ENCODE data around the gene ALG9. TPM values are rescaled to one million over a fixed set of nuclear protein-coding genes. Genes with fewer than 3 reads are reported as not detected.

ALG9 gene
- total RNA-seq, 1 experiment from 2014 or later: 19.7 TPM

DNA sequence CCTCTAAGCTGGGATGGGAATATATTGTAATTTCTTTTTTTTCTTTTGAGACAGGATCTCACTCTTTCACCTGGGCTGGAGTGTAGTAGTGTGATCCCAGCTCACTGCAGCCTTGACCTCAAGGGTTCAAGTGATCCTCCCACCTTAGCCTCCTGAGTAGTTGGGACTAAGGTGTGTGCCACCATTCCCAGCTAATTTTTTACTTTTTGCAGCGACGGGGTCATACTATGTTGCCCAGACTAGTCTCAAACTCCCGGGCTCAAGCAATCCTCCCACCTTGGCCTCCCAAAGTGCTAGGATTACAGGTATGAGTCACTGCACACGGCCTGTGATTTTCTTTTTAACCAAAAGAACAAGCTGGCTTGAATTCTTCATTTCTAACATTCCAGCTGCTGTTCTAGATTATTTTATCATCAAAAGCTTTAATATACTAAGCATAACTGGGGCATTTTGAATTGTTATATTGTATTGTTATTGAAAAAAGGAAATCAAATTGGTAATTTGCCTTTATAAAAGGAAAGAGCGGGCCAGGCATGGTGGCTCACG is 78.4 kb downstream of the ALG9 start:
- no peak overlapping the region for H3K27ac Mint-ChIP-seq
- ChIA-PET CTCF (interaction anchor here (0.6 to 2.4 kb wide), 4 partner anchors 16 to 582 kb away, joined by 3 to 9 read pairs (median 4); no protein-coding TSS in a partner anchor), POLR2A (interaction anchor here (0.6 kb wide), 1 partner anchor 74 kb away, joined by 4 read pairs; no protein-coding TSS in a partner anchor)
- ATAC-seq (no peak), DNase-seq (ENCODE audit: low spot score) (no peak)
- no peaks in the 10 kb centered on the region for H3K36me3 Mint-ChIP-seq
- no peaks in the 10 kb centered on the region for H3K9me3 Mint-ChIP-seq
- H3K4me3 Mint-ChIP-seq: no peak overlapping the region
- no peaks in the 10 kb centered on the region for H3K27me3 Mint-ChIP-seq (ENCODE audit: low read depth)
- TF ChIP-seq GABPB1 (CRISPR knock-in tag; IDR thresholded peaks at IDR 0.05) (no peak), MYBL2 (CRISPR knock-in tag; IDR thresholded peaks at IDR 0.05) (no peak), FOXK1 (CRISPR knock-in tag; IDR thresholded peaks at IDR 0.05) (no peak), ZBTB21 (CRISPR knock-in tag; IDR thresholded peaks at IDR 0.05; ENCODE audit: borderline replicate concordance) (no peak), RELA (CRISPR knock-in tag; IDR thresholded peaks at IDR 0.05; ENCODE audit: borderline replicate concordance) (no peak), TP53 (CRISPR knock-in tag; IDR thresholded peaks at IDR 0.05) (no peak)
- peaks cover 8% of the 10 kb centered on the region for H3K4me1 Mint-ChIP-seq

DNA sequence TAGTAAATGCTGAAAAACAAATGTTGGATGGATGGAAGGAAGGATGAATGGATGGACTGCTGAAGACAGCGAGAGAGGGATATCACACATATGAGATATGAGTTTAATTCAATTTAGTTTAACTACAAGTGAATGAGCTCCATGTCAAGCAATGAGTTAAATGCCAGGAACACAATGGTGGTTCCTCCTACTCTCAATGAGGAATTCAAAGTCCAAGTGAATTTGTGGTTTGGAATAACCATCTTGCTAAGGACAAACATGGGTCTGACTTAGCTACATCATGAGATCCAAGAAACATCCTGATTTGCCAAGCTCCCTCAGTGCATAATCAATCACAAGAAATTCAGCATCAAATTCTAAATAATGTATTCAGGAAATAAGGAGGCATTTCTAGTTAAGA is 79.1 kb downstream of the ALG9 start:
- no peak overlapping the region for H3K27ac Mint-ChIP-seq
- ChIA-PET CTCF (interaction anchor here (1.2 to 2.4 kb wide), 3 partner anchors 15 to 49 kb away, joined by 3 to 9 read pairs (median 6); no protein-coding TSS in a partner anchor), POLR2A (no interaction called here)
- TF ChIP-seq, protein P1, sequence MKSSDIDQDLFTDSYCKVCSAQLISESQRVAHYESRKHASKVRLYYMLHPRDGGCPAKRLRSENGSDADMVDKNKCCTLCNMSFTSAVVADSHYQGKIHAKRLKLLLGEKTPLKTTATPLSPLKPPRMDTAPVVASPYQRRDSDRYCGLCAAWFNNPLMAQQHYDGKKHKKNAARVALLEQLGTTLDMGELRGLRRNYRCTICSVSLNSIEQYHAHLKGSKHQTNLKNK (CRISPR knock-in tag; IDR thresholded peaks at IDR 0.05): no peak
- TF ChIP-seq, protein P2, sequence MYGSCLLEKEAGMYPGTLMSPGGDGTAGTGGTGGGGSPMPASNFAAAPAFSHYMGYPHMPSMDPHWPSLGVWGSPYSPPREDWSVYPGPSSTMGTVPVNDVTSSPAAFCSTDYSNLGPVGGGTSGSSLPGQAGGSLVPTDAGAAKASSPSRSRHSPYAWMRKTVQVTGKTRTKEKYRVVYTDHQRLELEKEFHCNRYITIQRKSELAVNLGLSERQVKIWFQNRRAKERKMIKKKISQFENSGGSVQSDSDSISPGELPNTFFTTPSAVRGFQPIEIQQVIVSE (CRISPR knock-in tag; IDR thresholded peaks at IDR 0.05; ENCODE audit: borderline replicate concordance): no peak
- TF ChIP-seq FOXJ3 (CRISPR knock-in tag; IDR thresholded peaks at IDR 0.05; ENCODE audit: borderline replicate concordance): no peak
- TF ChIP-seq ZNF423 (CRISPR knock-in tag; IDR thresholded peaks at IDR 0.05): no peak
- TF ChIP-seq RELA (CRISPR knock-in tag; IDR thresholded peaks at IDR 0.05; ENCODE audit: borderline replicate concordance): no peak
- no peak for TF ChIP-seq GRHL2 (CRISPR knock-in tag; IDR thresholded peaks at IDR 0.05; ENCODE audit: insufficient replicate concordance, severe bottlenecking)
- no peak for TF ChIP-seq EMX1 (CRISPR knock-in tag; IDR thresholded peaks at IDR 0.05)
- TF ChIP-seq, protein P3, sequence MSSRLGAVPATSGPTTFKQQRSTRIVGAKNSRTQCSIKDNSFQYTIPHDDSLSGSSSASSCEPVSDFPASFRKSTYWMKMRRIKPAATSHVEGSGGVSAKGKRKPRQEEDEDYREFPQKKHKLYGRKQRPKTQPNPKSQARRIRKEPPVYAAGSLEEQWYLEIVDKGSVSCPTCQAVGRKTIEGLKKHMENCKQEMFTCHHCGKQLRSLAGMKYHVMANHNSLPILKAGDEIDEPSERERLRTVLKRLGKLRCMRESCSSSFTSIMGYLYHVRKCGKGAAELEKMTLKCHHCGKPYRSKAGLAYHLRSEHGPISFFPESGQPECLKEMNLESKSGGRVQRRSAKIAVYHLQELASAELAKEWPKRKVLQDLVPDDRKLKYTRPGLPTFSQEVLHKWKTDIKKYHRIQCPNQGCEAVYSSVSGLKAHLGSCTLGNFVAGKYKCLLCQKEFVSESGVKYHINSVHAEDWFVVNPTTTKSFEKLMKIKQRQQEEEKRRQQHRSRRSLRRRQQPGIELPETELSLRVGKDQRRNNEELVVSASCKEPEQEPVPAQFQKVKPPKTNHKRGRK (CRISPR knock-in tag; IDR thresholded peaks at IDR 0.05; ENCODE audit: borderline replicate concordance): no peak
- H3K27me3 Mint-ChIP-seq (ENCODE audit: low read depth): no peaks in the 10 kb centered on the region
- no peak for DNase-seq (ENCODE audit: low spot score)
- no peak for ATAC-seq
- H3K4me3 Mint-ChIP-seq: no peak overlapping the region
- H3K36me3 Mint-ChIP-seq: no peaks in the 10 kb centered on the region
- H3K9me3 Mint-ChIP-seq: no peaks in the 10 kb centered on the region
- peaks cover 8% of the 10 kb centered on the region for H3K4me1 Mint-ChIP-seq

DNA sequence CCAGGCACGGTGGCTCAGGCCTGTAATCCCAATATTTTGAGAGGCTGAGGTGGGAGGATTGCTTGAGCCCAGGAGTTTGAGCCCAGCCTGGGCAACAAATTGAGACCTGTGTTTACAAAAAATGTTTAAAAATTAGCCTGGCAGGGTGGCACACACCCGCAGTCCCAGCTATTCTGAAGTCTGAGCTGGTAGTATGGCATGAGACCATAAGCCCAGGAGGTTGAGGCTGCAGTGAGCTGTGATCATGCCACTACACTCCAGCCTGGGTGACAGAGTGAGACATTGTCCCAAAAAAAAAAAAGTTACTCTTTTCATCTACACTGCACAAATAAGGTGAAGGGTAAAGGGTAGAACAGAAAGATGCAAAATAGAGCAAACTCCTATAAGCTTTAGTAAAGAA is 82.9 kb downstream of the ALG9 start:
- ATAC-seq (no peak), DNase-seq (ENCODE audit: low spot score) (no peak)
- Mint-ChIP-seq H3K36me3 (no peaks in the 10 kb centered on the region), H3K9me3 (no peaks in the 10 kb centered on the region), H3K27ac (no peak overlapping the region), H3K27me3 (ENCODE audit: low read depth) (no peaks in the 10 kb centered on the region), H3K4me3 (no peak overlapping the region), H3K4me1 (no peaks in the 10 kb centered on the region)
- ChIA-PET POLR2A (no interaction called here), CTCF (no interaction called here)
- TF ChIP-seq, protein P4, sequence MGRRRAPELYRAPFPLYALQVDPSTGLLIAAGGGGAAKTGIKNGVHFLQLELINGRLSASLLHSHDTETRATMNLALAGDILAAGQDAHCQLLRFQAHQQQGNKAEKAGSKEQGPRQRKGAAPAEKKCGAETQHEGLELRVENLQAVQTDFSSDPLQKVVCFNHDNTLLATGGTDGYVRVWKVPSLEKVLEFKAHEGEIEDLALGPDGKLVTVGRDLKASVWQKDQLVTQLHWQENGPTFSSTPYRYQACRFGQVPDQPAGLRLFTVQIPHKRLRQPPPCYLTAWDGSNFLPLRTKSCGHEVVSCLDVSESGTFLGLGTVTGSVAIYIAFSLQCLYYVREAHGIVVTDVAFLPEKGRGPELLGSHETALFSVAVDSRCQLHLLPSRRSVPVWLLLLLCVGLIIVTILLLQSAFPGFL (CRISPR knock-in tag; IDR thresholded peaks at IDR 0.05; ENCODE audit: borderline replicate concordance): no peak
- TF ChIP-seq, protein P5, sequence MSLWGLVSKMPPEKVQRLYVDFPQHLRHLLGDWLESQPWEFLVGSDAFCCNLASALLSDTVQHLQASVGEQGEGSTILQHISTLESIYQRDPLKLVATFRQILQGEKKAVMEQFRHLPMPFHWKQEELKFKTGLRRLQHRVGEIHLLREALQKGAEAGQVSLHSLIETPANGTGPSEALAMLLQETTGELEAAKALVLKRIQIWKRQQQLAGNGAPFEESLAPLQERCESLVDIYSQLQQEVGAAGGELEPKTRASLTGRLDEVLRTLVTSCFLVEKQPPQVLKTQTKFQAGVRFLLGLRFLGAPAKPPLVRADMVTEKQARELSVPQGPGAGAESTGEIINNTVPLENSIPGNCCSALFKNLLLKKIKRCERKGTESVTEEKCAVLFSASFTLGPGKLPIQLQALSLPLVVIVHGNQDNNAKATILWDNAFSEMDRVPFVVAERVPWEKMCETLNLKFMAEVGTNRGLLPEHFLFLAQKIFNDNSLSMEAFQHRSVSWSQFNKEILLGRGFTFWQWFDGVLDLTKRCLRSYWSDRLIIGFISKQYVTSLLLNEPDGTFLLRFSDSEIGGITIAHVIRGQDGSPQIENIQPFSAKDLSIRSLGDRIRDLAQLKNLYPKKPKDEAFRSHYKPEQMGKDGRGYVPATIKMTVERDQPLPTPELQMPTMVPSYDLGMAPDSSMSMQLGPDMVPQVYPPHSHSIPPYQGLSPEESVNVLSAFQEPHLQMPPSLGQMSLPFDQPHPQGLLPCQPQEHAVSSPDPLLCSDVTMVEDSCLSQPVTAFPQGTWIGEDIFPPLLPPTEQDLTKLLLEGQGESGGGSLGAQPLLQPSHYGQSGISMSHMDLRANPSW (CRISPR knock-in tag; conservative IDR thresholded peaks at IDR 0.05; ENCODE audit: low read depth): no peak
- TF ChIP-seq NFYB (CRISPR knock-in tag; conservative IDR thresholded peaks at IDR 0.05; ENCODE audit: low read depth): no peak

All from WTC11 (cell line).